HEK293 (cell line): ENCODE data around the gene LDLRAD4.

Source experiments
- CTCF ChIA-PET: fragments of 350-600 bp; formaldehyde crosslinking; extraction: SDS; loops from one replicate; lab custom pipeline; 2021; ENCODE audit warnings: antibody characterized with exemption; lab: Yijun Ruan, JAX
- POLR2A ChIA-PET: fragments of 300-600 bp; formaldehyde crosslinking; extraction: SDS; loops from one replicate; lab custom pipeline; 2020; ENCODE audit warnings: antibody characterized with exemption, inconsistent platforms; lab: Yijun Ruan, JAX
- H3K27ac ChIP-seq: fragments of 200-500 bp; sonication (Bioruptor generic); 2 replicates; pipeline ENCODE4 v1.5.1; 2014; ENCODE audit warnings: low read depth, low read length, control low read depth, inconsistent platforms; ENCODE audit errors: extremely low read depth
- H3K36me3 ChIP-seq, 2 experiments: fragments of 200-500 bp in 1 of 2; sonication (Bioruptor generic) in 1 of 2; 1 replicate in 1 of 2; 2 replicates in 1 of 2; pipeline ENCODE4 v1.5.1; 2014 to 2017; ENCODE audit warnings: inconsistent platforms in 2 of 2, low read length in 2 of 2; ENCODE audit not compliant: control insufficient read depth in 2 of 2, insufficient read depth in 1 of 2
- H3K4me1 ChIP-seq: fragments of 200-500 bp; sonication (Bioruptor generic); 2 replicates; pipeline ENCODE4 v1.5.1; 2014; ENCODE audit warnings: mild to moderate bottlenecking, low read length, inconsistent platforms; ENCODE audit not compliant: control insufficient read depth, insufficient read depth
- H3K4me3 ChIP-seq: 2 replicates; pipeline ENCODE4 v1.5.1; 2011; ENCODE audit warnings: low read depth, mild to moderate bottlenecking, control low read depth, low read length, moderate library complexity
- H3K9me3 ChIP-seq: fragments of 200-500 bp; sonication (Bioruptor generic); 2 replicates; pipeline ENCODE4 v1.5.1; 2014; ENCODE audit warnings: low read depth, low read length, inconsistent platforms; ENCODE audit not compliant: control insufficient read depth, insufficient read depth
- BCL11B ChIP-seq: fragments of 450-650 bp; formaldehyde crosslinking; IDR thresholded peaks from 2 replicates; pipeline ENCODE4 v1.5.1; 2016; ENCODE audit warnings: low read depth, missing biosample characterization, missing genetic modification characterization
- GFI1B ChIP-seq: fragments of 450-650 bp; formaldehyde crosslinking; IDR thresholded peaks from 2 replicates; pipeline ENCODE4 v1.5.1; 2016; ENCODE audit warnings: missing biosample characterization, missing genetic modification characterization
- GLI2 ChIP-seq: fragments of 450-650 bp; formaldehyde crosslinking; IDR thresholded peaks from 2 replicates; pipeline ENCODE4; 2017; ENCODE audit warnings: missing biosample characterization, missing genetic modification characterization, low read depth, borderline replicate concordance
- HOXA7 ChIP-seq: sonication (generic); formaldehyde crosslinking; IDR thresholded peaks from 2 replicates; pipeline ENCODE4 v1.8.1; 2022; ENCODE audit warnings: missing genetic modification reagents, borderline replicate concordance
- MZF1 ChIP-seq: fragments of 450-650 bp; formaldehyde crosslinking; IDR thresholded peaks from 2 replicates; pipeline ENCODE4 v1.5.1; 2017; ENCODE audit warnings: missing biosample characterization, missing genetic modification characterization, borderline replicate concordance
- SP2 ChIP-seq: fragments of 450-650 bp; formaldehyde crosslinking; IDR thresholded peaks from 2 replicates; pipeline ENCODE4 v1.5.1; 2016; ENCODE audit warnings: missing biosample characterization, missing genetic modification characterization
- ZBTB48 ChIP-seq: fragments of 450-650 bp; formaldehyde crosslinking; IDR thresholded peaks from 2 replicates; pipeline ENCODE4 v1.5.1; 2016; ENCODE audit warnings: missing biosample characterization, missing genetic modification characterization
- ZNF10 ChIP-seq: fragments of 450-650 bp; formaldehyde crosslinking; IDR thresholded peaks from 2 replicates; pipeline ENCODE4 v1.5.1; 2017; ENCODE audit warnings: missing biosample characterization, missing genetic modification characterization
- ZNF155 ChIP-seq: fragments of 450-650 bp; formaldehyde crosslinking; IDR thresholded peaks from 2 replicates; pipeline ENCODE4 v1.5.1; 2016; ENCODE audit warnings: missing biosample characterization, missing genetic modification characterization
- ZNF266 ChIP-seq: fragments of 450-650 bp; formaldehyde crosslinking; IDR thresholded peaks from 2 replicates; pipeline ENCODE4 v1.5.1; 2016; ENCODE audit warnings: missing biosample characterization, missing genetic modification characterization, low read depth
- ZNF302 ChIP-seq: fragments of 450-650 bp; formaldehyde crosslinking; IDR thresholded peaks from 2 replicates; pipeline ENCODE4 v1.5.1; 2016; ENCODE audit warnings: missing biosample characterization, missing genetic modification characterization, low read depth
- ZNF341 ChIP-seq: fragments of 450-650 bp; formaldehyde crosslinking; IDR thresholded peaks from 2 replicates; pipeline ENCODE4; 2016; ENCODE audit warnings: low read depth, missing biosample characterization, missing genetic modification characterization
- ZNF37A ChIP-seq: fragments of 450-650 bp; IDR thresholded peaks from 2 replicates; pipeline ENCODE4 v1.5.1; 2018; ENCODE audit warnings: missing biosample characterization, missing genetic modification characterization
- ZNF391 ChIP-seq: fragments of 450-650 bp; formaldehyde crosslinking; IDR thresholded peaks from 2 replicates; pipeline ENCODE4 v1.5.1; 2016; ENCODE audit warnings: low read depth, missing biosample characterization, missing genetic modification characterization, borderline replicate concordance
- ZNF398 ChIP-seq: fragments of 450-650 bp; formaldehyde crosslinking; IDR thresholded peaks from 2 replicates; pipeline ENCODE4 v1.5.1; 2017; ENCODE audit warnings: missing biosample characterization, missing genetic modification characterization
- ZNF404 ChIP-seq: fragments of 450-650 bp; formaldehyde crosslinking; IDR thresholded peaks from 2 replicates; pipeline ENCODE4 v1.5.1; 2017; ENCODE audit warnings: missing biosample characterization, missing genetic modification characterization
- ZNF48 ChIP-seq: fragments of 450-650 bp; formaldehyde crosslinking; IDR thresholded peaks from 2 replicates; pipeline ENCODE4 v1.5.1; 2016; ENCODE audit warnings: missing biosample characterization, missing genetic modification characterization
- ZNF544 ChIP-seq: fragments of 450-650 bp; formaldehyde crosslinking; IDR thresholded peaks from 2 replicates; pipeline ENCODE4 v1.5.0; 2017; ENCODE audit warnings: missing biosample characterization, missing genetic modification characterization
- ZNF549 ChIP-seq: fragments of 450-650 bp; IDR thresholded peaks from 2 replicates; pipeline ENCODE4 v1.5.1; 2018; ENCODE audit warnings: missing biosample characterization, missing genetic modification characterization, mild to moderate bottlenecking, inconsistent platforms, moderate library complexity
- ZNF561 ChIP-seq: fragments of 450-650 bp; IDR thresholded peaks from 2 replicates; pipeline ENCODE4 v1.5.1; 2018; ENCODE audit warnings: missing biosample characterization, missing genetic modification characterization, borderline replicate concordance
- ZNF571 ChIP-seq: fragments of 450-650 bp; formaldehyde crosslinking; IDR thresholded peaks from 2 replicates; pipeline ENCODE4 v1.5.0; 2017; ENCODE audit warnings: missing biosample characterization, missing genetic modification characterization
- ZNF639 ChIP-seq: fragments of 450-650 bp; formaldehyde crosslinking; IDR thresholded peaks from 2 replicates; pipeline ENCODE4 v1.5.1; 2016; ENCODE audit warnings: missing biosample characterization, missing genetic modification characterization
- ZNF660 ChIP-seq: fragments of 450-650 bp; IDR thresholded peaks from 2 replicates; pipeline ENCODE4 v1.5.1; 2018; ENCODE audit warnings: missing biosample characterization, mild to moderate bottlenecking, missing genetic modification characterization
- ZNF701 ChIP-seq: fragments of 450-650 bp; formaldehyde crosslinking; IDR thresholded peaks from 2 replicates; pipeline ENCODE4 v1.5.1; 2016; ENCODE audit warnings: missing biosample characterization, missing genetic modification characterization
- ZNF704 ChIP-seq: fragments of 450-650 bp; formaldehyde crosslinking; IDR thresholded peaks from 2 replicates; pipeline ENCODE4 v1.5.1; 2016; ENCODE audit warnings: missing biosample characterization, missing genetic modification characterization
- ZNF843 ChIP-seq: fragments of 450-650 bp; formaldehyde crosslinking; IDR thresholded peaks from 2 replicates; pipeline ENCODE4 v1.5.1; 2016; ENCODE audit warnings: missing biosample characterization, missing genetic modification characterization
- ZSCAN16 ChIP-seq: fragments of 450-650 bp; formaldehyde crosslinking; IDR thresholded peaks from 2 replicates; pipeline ENCODE4 v1.5.1; 2016; ENCODE audit warnings: missing biosample characterization, missing genetic modification characterization
- ZSCAN18 ChIP-seq: fragments of 450-650 bp; formaldehyde crosslinking; IDR thresholded peaks from 2 replicates; pipeline ENCODE4 v1.5.1; 2016; ENCODE audit warnings: missing biosample characterization, missing genetic modification characterization
- ZXDB ChIP-seq: fragments of 450-650 bp; formaldehyde crosslinking; IDR thresholded peaks from 2 replicates; pipeline ENCODE4 v1.5.1; 2016; ENCODE audit warnings: missing biosample characterization, missing genetic modification characterization

Gene LDLRAD4

GRCh38 chr18:13605477-13605876, 386.9 kb downstream of the LDLRAD4 start:
- 0 out of 2 replicates have a peak, but pooled peaks cover 3% of the 10 kb centered on the region for H3K4me1 ChIP-seq
- ChIA-PET CTCF (no interaction called here), POLR2A (no interaction called here)
- H3K36me3 ChIP-seq: no peaks in the 10 kb centered on the region
- no peak overlapping the region for H3K27ac ChIP-seq
- no peaks in the 10 kb centered on the region for H3K9me3 ChIP-seq
- TF ChIP-seq ZNF398 (no peak), ZNF341 (tag by site-specific recombination) (no peak), ZNF10 (tag by site-specific recombination) (no peak)
- no peak overlapping the region for H3K4me3 ChIP-seq

GRCh38 chr18:13605901-13606300, 387.3 kb downstream of the LDLRAD4 start:
- Histone ChIP-seq H3K36me3 (no peaks in the 10 kb centered on the region), H3K4me3 (no peak overlapping the region), H3K4me1 (0 out of 2 replicates have a peak, but pooled peaks cover 3% of the 10 kb centered on the region), H3K27ac (no peak overlapping the region), H3K9me3 (no peaks in the 10 kb centered on the region)
- CTCF ChIA-PET: interaction anchor here (0.6 to 1.2 kb wide), 3 partner anchors 55 to 875 kb away, joined by 3 to 4 read pairs (median 3); no protein-coding TSS in a partner anchor
- no peak for TF ChIP-seq ZNF544 (tag by site-specific recombination)
- no peak for TF ChIP-seq SP2 (tag by site-specific recombination)
- no peak for TF ChIP-seq GFI1B (tag by site-specific recombination)
- no peak for TF ChIP-seq ZNF302 (tag by site-specific recombination)
- TF ChIP-seq ZNF266 (tag by site-specific recombination): no peak
- no peak for TF ChIP-seq ZBTB48 (tag by site-specific recombination)
- TF ChIP-seq ZNF571 (tag by site-specific recombination): no peak
- no peak for TF ChIP-seq MZF1 (tag by site-specific recombination)
- TF ChIP-seq ZNF639 (tag by site-specific recombination): no peak
- no peak for TF ChIP-seq ZNF391
- TF ChIP-seq ZNF404: no peak
- TF ChIP-seq ZNF561: no peak
- TF ChIP-seq ZXDB (tag by site-specific recombination): no peak
- TF ChIP-seq ZNF549 (tag by site-specific recombination): no peak
- POLR2A ChIA-PET: no interaction called here

GRCh38 chr18:13606604-13607254, 388.2 kb downstream of the LDLRAD4 start:
- H3K9me3 ChIP-seq: no peaks in the 10 kb centered on the region
- no peak overlapping the region for H3K27ac ChIP-seq
- ChIA-PET POLR2A (no interaction called here), CTCF (interaction anchor here (0.6 to 1.2 kb wide), 3 partner anchors 56 to 875 kb away, joined by 3 to 4 read pairs (median 3); no protein-coding TSS in a partner anchor)
- no peak overlapping the region for H3K4me3 ChIP-seq
- H3K36me3 ChIP-seq: no peaks in the 10 kb centered on the region
- 0 out of 2 replicates have a peak, but pooled peaks cover 3% of the 10 kb centered on the region for H3K4me1 ChIP-seq
- no peak for TF ChIP-seq ZSCAN16 (tag by site-specific recombination)
- TF ChIP-seq ZNF155 (tag by site-specific recombination): no peak
- TF ChIP-seq ZNF843 (tag by site-specific recombination): no peak
- TF ChIP-seq GLI2 (tag by site-specific recombination): no peak
- TF ChIP-seq ZNF701 (tag by site-specific recombination): no peak
- TF ChIP-seq ZNF704 (tag by site-specific recombination): no peak
- no peak for TF ChIP-seq ZSCAN18 (tag by site-specific recombination)
- no peak for TF ChIP-seq ZNF37A (tag by site-specific recombination)
- TF ChIP-seq ZNF660: no peak
- no peak for TF ChIP-seq BCL11B (tag by site-specific recombination)
- TF ChIP-seq ZNF48: no peak
- TF ChIP-seq HOXA7 (CRISPR knock-in tag): no peak
